HG02943 (cell line): ENCODE data around the gene POU3F2.

Experiments
- ATAC-seq: cut with Tn5 transposase; IDR thresholded peaks from one replicate; pipeline ENCODE4 v1.9.1; 2021; ENCODE audit warnings: mild to moderate bottlenecking, low read depth, moderate library complexity; ENCODE audit not compliant: unreplicated experiment

The POU3F2 gene

DNA sequence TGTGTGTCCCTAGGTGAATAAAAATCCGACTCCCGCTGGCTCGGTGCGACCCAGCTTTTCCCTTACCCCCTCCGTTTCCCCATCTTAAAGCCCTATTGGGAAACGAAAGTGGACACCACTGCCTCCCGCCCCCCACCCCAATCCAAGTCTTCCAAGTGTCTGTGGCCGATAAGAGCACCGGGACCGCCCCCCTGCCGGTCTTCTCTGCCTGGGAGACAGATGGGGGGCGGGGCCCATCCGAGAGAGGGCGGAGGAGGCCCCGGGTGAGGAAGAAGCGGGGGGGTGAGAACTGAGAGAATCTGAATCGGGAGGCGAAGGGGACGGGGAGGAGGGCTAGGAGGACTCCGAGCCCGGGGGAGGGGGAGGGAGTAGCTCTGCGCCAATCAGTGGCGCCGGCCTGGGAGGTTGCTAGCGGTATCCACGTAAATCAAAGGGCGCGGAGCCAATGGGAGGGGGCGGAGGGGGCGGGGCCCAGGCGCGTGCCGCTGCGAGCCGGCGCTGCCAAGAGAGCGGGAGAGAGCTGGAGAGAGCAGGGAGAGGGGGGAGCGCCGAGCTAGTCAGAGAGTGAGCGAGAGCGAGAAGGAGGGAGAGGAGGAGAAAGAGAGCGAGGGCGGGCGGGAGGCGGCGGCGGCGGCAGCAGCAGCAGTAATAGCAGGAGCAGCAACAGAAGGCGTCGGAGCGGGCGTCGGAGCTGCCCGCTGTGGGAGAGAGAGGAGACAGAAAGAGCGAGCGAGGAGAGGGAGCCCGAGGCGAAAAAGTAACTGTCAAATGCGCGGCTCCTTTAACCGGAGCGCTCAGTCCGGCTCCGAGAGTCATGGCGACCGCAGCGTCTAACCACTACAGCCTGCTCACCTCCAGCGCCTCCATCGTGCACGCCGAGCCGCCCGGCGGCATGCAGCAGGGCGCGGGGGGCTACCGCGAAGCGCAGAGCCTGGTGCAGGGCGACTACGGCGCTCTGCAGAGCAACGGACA, at the start of gene POU3F2:
Gene POU3F2, plus strand, starts transcription at position 515 of the 972 bp plus-strand sequence. Its CDS starts 300 bp downstream, at position 815.
- peak; percentile 67 for ATAC-seq

DNA sequence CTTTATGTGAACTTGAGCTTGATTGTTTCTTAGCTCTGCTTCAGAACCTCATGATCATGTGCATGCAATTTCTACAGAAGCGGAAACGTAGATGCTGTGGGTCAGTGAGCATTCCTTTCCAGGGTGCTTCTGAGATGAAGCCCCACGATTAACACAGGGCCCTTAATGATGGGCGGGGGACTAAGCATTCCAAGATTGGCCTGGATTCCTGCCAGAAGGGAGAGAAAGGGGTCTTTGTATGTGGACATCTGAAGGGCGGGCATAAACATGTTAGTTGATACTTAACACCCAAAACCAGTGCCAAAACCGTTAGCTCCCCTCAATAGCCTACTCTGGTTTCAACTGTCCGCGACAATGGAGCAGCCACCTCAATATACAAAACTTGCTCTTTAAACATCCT, 46.9 kb upstream of the POU3F2 start:
- ATAC-seq = no peak

DNA sequence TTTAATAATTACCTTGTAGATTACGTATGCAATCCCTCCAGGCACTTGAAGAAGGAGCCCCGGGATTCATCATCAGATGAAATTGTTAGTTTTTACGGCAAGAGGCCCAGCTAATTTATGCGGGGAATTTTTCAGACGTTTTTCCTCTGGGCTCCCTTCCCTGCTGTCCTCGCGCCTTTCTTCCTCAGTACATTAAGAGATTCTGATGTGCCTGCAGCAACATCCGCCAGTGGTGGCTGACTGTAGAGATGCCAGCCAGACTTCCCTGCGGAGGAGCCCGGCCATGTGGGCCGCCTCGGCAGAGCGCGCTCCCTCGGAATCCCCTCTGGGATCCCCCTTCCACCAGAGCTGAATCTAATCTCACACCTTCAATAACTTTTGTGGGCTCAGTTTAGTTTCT, 46.4 kb upstream of the POU3F2 start:
- ATAC-seq = no peak

DNA sequence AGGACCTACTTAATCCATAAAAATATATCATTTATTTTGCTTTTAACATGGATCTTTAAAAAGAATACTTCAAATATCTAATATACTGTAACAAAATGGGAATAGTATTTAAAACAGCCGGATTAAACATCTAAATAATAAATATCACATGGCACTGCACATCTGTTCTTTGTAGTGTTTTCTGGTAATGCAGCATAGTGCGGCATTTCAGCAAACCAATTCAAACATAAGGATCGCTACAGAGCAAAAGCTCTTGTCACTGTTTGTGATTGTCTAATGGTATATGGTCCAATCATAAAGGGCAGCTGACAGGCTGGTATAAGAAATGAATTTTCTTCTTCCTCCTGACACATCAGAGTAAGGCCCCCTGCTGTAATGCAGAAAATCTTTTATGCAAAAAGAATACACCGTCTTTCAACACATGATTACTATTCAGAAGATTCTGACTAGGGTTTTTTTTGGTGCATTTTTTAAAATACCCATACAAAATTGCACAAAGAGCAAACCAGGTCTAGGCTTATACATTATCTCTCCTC, 40.0 kb upstream of the POU3F2 start:
- no peak for ATAC-seq

DNA sequence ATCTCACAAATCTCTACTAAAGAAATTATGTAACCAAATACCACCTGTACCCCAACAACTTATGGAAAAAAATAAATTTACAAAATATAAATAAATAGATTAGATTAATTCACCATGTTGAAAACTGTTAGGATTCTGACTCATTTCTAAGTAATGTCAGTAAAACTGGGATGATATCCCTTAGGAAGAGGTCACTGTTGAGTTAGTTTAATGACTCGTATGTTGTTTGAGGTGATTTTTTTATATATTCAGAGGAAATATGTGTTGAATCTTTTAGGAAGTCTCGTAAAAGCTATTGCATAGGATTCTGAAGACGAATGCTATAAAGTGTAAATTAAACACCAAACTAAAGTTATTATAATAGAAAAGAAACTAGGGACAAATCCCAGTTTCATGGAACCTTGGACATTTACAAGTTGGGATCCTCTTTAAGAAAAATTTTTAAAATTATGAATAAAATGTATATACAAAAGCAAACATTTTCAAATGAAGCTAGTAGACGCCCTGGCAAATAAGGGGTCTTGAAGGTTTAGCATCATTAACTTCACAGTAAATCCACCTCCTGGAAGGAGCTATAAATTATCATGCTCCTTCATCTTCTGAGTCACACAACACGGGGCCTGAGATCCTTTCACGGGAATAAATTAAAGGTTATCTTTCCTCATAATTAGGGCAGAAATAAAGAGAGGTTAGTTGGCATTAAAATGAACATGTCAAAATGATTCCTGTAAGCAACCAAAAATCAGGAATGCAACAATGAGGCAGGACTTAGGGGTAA, 37.0 kb upstream of the POU3F2 start:
- no peak for ATAC-seq

DNA sequence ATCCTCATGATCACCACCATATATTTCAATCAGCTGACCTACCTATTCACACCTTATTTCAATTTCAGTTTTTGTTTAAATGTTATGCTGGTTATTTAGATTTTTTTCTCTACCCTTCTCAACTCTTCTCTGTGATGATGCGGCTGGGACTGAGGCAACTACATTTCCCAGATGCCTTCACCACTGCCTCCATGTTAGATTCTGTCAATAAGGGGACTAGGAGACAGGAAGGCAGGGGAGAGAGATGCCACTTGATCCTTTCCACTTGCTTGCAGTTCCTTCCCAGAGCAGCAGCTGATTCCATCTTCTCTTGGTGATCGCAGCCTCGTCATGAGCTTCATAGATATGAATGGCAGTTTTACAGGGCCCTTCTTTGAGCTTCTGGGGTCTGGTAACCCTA, 33.5 kb upstream of the POU3F2 start:
- ATAC-seq = no peak

DNA sequence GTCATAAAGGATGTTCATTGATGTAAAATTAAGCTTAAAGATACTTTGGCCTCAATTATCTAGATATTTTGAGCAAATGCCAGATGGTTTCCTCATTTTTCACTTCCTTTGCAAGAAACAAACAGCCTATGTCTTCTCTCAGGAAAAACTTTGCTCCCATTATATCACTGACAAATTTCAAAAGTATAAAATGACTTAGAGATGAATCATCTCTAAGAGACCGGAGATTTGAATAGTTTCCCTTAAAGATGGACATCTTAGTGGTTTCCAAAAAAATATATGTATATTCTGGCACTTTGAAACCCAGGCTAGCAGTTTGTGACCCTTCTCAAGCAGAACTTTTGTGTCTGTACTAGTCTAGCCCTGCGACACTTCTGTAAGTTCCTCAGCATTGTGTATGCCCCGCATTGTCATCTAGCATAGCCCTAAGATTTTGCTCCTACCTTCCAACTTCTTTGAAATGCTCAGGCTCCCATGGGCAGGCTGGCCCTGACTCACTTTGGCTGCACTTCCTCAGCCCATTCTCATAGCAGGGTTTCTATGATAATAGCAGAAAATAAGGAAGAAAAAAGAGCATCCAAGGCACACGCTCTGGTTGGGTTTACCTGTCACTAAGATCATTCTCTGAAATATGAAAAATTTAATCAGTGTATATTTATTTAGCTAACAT, 25.7 kb upstream of the POU3F2 start:
- ATAC-seq = no peak

DNA sequence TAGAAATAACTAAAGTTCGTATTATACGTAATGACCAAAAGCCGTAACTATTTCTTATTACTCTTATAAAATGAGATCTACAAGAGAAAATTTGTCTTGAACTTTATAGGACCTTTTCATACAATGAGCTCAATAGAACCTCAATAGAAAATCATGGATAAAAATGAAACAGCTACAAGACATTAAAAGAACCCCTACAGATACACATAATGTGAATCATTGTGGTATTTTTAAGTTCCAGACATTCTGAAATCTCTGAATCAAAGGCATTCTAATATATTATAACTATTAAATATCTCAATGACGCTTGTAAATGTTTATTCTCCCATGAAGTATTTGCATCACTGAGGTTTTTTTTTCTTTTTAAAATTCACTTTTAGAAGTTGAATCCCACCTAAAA, 22.2 kb upstream of the POU3F2 start:
- no peak for ATAC-seq

DNA sequence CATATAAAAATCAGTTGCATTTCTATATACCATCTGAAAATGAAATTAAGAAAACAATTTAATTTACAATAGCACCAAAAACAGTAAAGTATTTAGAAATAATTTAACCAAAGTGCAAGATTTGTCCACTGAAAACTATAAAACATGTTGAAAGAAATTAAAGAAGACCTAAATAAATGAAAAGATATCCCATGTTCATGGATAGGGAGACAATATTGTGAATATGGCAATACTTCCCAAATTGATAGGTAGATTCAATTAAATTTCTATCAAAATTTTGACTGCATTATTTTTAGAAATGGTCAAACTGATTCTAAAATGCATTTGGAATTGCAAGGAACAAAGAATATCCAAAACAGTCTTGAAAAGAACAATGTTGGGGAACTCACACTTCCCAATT, 17.6 kb upstream of the POU3F2 start:
- no peak for ATAC-seq

DNA sequence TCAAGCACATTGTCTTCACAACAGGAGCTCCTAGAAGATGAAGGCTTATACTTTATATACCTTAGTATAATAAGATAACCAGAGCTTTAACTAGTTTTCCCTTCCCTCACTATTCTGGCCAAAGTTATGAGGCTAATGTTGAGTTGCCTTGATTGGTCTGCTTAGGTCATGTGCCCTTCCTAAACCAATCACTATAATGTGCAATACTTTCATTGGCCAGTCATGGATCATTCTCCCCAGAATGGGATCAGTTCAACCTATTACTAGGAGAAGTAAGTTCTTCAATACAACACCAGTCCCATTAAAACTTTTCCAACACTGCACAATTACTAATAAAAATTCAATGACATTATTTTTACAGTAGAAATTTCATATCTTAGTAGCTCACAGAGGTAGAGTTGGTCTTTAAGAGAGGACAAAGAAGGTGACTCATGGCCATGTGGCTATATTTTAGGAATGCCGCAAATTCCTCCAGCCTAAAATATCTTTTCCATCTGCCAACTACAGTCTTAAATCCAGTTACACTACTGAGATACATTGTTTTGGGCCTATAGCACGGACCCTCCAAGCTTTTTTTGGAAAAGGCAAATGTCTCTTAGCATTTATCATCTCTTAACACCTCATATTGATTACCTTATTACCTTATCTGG, 12.5 kb upstream of the POU3F2 start:
- no peak for ATAC-seq

DNA sequence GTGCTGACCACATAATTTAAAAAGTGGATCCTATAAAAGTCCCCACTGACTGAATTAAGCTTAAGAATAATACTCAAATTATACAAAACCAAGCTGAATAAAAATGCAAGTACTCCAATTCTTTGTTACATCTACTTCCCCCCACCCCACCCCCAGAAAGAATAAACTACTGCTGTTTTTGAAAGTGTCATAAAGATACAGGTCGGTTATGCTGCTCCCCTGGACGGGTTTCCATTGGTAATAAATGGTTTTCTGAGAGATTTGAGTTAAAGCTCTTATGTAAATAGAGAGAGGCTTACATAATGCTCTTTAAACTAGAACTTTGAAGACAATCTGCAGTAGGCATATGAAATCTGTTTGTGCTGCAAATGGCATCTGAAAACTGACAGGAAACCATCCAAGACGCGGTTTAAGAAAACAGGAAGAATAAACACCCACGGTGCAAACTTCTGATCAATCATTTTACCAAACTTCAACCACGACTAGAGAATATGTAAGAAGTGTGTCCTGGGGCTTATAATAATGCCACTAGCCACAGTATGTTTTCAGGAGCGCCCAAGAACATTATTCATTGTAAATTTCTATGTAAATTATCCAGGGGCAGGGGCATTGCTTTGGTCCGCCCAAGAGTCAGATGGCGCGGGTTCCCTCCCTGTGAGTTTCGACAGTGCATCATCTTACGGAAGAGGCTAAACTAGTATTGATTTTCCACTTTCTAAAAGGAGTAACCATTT, 10.8 kb upstream of the POU3F2 start:
- ATAC-seq = no peak

DNA sequence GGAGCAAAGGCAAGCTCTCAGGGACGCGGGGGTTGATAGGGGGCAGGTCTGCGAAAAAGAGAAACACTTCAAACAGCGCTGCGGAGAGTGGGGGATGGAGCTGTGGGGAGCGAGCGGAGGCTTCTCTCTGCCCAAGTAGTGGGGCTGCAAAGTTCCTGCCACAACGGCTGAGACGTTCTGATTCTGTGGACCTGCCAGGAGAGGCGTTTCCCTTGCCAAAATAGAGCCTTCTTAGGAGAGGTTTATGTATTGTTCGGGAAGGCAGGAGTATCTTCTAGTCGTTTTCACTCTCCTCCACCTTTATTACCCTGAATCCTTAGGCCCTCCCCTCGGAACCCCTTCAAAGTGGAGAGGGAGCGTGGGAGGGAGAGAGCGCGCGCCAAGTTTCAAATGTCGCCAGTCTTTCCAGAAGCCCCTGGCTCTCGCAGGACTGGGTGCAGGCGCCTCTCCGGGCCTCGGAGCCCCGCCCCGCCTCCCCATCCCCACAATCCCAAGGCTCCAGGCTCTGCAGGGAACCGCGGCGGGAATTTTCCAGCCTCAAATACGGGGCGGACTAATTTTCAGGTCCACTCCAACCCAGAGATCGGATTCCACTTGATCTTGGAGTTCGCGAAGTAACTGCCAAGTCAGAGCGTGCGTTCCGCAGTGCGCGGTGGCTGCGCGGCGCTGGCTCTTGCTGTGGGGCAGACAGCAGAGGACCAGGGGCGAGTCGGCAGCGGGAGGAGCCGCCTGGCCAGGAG, 10.0 kb upstream of the POU3F2 start:
- no peak for ATAC-seq

DNA sequence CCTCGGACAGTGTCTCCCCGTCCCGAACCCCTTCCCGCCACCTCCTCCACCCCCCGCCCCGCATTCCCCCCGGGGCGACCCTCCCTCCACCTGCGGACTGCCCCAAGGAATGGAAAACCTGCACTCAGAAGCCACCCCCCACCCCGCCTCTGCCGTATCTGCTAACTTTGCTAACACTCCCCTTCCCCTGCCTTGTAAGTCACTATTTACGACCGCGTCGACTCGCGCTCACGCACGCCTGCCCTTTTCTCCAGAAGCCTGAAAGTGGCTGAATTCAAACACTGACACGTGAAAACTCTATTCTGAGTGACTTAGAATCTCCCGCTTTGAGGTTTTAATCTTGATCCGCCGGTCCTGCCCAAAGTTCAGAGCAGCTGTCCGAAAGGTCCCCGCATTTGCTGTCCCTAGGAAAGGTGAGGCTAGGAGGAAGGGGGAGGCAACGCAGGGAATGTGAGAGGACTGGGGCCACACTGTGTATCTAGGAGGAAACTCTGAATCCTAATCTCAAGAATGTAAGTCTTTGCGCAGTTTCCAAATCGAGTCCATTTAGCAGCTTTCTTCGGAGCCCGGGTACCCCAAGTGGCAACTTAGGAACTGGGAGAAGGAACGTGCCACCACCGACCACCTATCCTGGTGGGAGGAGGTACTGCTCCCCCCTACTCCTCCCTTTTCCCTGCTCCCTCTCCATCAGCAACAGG, 9.3 kb upstream of the POU3F2 start:
- ATAC-seq = no peak

DNA sequence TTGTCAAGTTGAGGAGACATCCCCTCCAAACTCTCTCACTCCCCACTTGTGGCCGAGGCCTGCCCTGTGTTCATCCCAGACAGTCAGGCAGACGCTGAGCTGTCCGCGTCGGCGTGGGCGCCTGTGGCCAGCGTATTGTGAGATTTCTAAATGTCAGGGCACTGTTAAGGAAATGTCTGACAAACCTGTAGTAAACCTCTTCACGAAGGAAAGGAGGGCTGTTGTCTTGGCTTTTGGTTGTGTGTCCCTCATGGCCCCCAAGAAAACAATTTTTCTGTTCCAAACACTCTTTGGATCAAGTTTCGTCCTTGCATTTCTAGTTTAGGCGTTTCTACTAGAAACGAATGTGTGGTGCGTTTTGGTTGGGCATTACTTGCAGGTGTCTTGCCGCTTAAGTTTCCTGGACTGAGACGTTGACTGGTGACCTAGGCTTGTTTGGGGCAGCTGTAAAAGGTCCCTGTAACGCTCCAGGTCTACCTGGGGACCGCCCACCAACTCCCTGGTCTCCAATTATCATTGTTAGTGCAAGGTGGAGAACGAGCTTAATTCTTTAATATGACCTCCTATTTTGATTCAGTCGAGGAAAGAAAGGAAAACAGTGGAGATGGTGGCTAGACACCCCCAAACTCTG, 8.7 kb upstream of the POU3F2 start:
- no peak for ATAC-seq

DNA sequence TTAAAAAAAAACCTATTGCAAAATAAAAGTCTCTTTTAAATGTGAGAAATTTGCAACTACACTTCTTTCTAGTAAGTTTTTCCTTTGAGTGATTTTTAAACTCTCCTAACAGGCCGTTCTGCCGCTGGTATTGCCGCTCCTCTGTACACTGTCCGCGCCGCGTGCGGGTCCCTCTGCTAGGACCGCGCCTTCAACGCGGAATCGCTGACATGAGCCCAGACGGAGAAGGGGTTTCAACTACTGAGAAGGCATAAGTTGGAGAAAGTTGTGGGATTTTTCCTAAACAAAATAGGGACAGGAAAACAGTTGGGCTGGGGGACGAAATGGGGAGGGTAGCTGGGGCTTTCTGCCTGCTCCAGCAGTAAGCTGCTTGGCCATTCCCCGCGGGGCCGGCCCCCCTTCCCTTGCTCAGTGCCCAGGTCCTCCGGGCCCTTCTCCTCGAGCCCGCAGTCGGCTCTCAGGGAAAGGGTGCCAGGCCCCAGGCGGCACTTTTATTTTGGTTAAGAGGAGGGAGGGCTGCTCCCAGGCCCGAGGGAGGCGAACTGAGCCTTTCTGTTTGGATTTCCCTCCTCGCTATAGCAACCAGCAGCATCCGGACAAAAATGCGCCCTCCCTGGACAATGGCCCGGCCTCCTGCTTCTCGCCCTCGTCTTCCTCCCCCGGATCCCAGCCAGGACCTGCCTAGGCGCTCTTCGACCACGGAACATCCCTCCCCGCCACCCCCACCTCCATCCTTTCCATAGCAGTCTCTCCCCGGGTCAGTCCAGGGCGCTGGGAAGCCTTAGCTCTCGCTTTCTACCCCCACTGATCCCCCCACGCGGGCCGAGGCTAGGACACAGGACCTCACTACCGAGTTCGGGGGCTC, 6.8 kb upstream of the POU3F2 start:
- ATAC-seq = no peak

DNA sequence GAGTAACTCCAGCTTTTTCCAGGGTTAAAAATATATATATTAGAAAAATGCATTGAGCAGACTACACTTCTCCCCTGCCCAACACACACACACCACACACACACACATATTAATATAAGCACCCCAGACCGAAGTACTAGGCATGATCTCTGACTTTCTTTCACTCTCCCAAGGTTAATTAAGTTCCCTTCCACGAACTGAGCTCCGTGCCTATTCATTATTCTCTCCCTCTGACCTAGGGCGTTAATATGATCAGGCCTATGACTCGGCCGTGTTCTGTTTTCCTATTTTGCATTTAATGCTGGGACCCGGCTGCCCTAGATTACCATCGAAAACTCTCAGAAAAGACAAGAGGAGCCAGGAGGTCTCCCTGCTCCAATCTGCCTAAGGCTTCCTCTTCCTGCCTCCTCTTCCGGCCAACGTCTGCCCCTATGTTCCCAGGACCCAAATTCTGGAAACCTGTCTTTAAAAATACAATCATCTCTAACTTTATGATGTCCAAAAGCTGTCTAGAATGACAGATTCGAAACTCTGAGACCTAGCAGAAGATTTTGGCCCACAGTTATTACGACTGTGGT, 6.1 kb upstream of the POU3F2 start:
- no peak for ATAC-seq
